ENCODE data around the gene ZP2.

DNA sequence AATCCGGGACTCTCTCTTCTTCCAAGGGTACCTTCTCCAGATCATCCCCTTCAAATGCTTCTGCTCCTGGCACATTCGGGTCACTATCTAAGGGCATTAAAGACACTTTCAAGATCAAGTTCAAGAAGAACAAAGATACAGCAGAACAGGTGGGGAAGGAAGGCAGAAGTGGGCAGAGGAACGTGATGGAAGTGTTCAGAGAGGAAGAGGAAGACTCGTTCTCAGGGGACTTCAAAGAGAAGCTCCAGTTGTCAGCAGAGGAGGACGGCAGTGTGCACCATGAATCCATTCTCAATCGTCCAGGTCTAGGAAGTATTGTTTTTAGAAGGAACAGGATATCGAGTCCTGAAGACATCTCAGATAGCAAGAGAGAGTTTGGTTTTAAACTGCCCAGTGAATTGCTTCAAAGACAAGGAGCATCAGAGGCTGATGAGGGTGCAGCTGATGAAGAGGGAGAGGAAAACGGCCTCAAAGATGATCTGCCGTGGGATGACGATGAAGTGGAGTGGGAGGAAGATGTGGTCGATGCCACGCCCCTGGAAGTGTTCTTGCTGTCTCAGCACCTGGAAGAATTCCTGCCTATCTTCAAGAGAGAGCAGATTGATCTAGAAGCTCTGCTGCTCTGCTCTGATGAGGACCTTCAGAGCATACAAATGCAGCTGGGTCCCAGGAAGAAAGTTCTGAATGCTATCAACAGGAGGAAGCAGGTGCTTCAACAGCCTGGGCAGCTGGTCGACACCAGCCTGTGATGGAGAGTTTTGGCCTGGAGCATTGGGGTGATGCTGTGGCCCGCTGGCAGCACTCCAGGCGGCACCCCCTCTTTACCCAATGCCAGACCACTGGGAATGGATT lies 38.9 kb upstream of the ZP2 start:
- no peak for TF ChIP-seq GLIS3 (CRISPR knock-in tag; IDR thresholded peaks at IDR 0.05)
- TF ChIP-seq ZNF565 (CRISPR knock-in tag; conservative IDR thresholded peaks at IDR 0.05; ENCODE audit: low read depth), result no peak
- TF ChIP-seq TCF4 (CRISPR knock-in tag; IDR thresholded peaks at IDR 0.05; ENCODE audit: borderline replicate concordance), result no peak
- TF ChIP-seq PATZ1 (CRISPR knock-in tag; IDR thresholded peaks at IDR 0.05; ENCODE audit: borderline replicate concordance), result no peak
- TF ChIP-seq SNAI2 (CRISPR knock-in tag; IDR thresholded peaks at IDR 0.05), result no peak
- TF ChIP-seq ZC3H10 (CRISPR knock-in tag; IDR thresholded peaks at IDR 0.05), result no peak
- TF ChIP-seq ZFP3 (CRISPR knock-in tag; IDR thresholded peaks at IDR 0.05), result no peak
- TF ChIP-seq RARB (CRISPR knock-in tag; IDR thresholded peaks at IDR 0.05), result no peak
